ENCODE measurements around the gene IGSF10. TPM values are rescaled to one million over a fixed set of nuclear protein-coding genes. Genes with fewer than 3 reads are reported as not detected.

The IGSF10 gene
- total and polyA plus RNA-seq, 4 donors, result 0.24 to 1.6 (median 0.73) TPM

DNA sequence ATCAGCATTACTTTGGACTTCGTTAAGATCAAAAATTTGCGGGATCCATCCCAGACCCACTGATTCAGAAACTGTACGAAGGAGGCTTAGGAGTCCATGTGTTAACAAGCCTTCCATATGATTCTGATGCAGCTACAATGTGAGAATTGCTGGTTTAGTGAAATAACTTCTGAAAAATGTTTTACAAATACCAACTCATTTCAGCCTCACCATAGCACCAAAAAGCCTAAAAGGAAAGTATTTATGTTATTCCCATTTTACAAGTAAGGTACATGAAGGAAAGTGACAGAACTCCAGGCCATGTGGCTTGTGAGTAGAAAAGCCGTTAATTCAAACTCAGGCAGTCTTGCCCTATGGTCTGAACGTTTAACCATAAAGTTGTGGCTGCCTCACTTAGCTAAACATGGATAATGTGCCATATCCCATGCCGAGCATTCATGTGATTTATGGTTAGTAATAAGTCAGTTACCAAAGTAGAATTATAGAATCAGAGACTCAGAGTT lies 1.5 kb upstream of the IGSF10 start:
- Histone ChIP-seq H3K4me3 (ENCODE audit: low read depth in 1 of 3, low read length in 3 of 3) (no peak overlapping the region), H3K36me3 (ENCODE audit: control insufficient read depth in 4 of 4, insufficient read depth in 3 of 4, low read depth in 1 of 4, low read length in 3 of 4) (no peaks in the 10 kb centered on the region), H3K27ac (ENCODE audit: low read depth in 1 of 2, low read length in 2 of 2) (no peak overlapping the region), H3K4me1 (ENCODE audit: control insufficient read depth in 4 of 4, insufficient read depth in 4 of 4, low read length in 3 of 4) (peaks cover 0 to 7% (median under 1%) of the 10 kb centered on the region in 4 donors), H3K9me3 (ENCODE audit: control insufficient read depth in 4 of 4, low read length in 3 of 4) (no peaks in the 10 kb centered on the region), H3K9ac (ENCODE audit: low read depth in 1 of 2, low read length in 2 of 2) (no peak overlapping the region), H3K27me3 (ENCODE audit: control insufficient read depth in 4 of 4, insufficient read depth in 4 of 4, low read length in 3 of 4) (peaks cover 0 to 7% (median 0%) of the 10 kb centered on the region in 4 donors)
- DNase-seq (ENCODE audit: low spot score), result no peak
- 91% methylated on average over 6 of the region's 6 CpGs for WGBS
- TF ChIP-seq NR2F2 (IDR thresholded peaks at IDR 0.05), result no peak
- no peak for TF ChIP-seq HNF4G (IDR thresholded peaks at IDR 0.05)
- TF ChIP-seq RXRA (IDR thresholded peaks at IDR 0.05), result no peak
- TF ChIP-seq RAD21 (IDR thresholded peaks at IDR 0.05), result no peak
- no peak for TF ChIP-seq GABPA (IDR thresholded peaks at IDR 0.05 in 1 of 2, conservative IDR thresholded peaks at IDR 0.05 in 1 of 2)
- TF ChIP-seq, protein P1, sequence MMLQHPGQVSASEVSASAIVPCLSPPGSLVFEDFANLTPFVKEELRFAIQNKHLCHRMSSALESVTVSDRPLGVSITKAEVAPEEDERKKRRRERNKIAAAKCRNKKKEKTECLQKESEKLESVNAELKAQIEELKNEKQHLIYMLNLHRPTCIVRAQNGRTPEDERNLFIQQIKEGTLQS (IDR thresholded peaks at IDR 0.05), result no peak
- TF ChIP-seq FOXA2 (IDR thresholded peaks at IDR 0.05), result no peak
- TF ChIP-seq, protein P2, sequence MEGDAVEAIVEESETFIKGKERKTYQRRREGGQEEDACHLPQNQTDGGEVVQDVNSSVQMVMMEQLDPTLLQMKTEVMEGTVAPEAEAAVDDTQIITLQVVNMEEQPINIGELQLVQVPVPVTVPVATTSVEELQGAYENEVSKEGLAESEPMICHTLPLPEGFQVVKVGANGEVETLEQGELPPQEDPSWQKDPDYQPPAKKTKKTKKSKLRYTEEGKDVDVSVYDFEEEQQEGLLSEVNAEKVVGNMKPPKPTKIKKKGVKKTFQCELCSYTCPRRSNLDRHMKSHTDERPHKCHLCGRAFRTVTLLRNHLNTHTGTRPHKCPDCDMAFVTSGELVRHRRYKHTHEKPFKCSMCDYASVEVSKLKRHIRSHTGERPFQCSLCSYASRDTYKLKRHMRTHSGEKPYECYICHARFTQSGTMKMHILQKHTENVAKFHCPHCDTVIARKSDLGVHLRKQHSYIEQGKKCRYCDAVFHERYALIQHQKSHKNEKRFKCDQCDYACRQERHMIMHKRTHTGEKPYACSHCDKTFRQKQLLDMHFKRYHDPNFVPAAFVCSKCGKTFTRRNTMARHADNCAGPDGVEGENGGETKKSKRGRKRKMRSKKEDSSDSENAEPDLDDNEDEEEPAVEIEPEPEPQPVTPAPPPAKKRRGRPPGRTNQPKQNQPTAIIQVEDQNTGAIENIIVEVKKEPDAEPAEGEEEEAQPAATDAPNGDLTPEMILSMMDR (IDR thresholded peaks at IDR 0.05; ENCODE audit: low read depth, low read length, missing input control), result no peak
- TF ChIP-seq YY1 (IDR thresholded peaks at IDR 0.05), result no peak
- no peak for TF ChIP-seq SP1 (IDR thresholded peaks at IDR 0.05)

DNA sequence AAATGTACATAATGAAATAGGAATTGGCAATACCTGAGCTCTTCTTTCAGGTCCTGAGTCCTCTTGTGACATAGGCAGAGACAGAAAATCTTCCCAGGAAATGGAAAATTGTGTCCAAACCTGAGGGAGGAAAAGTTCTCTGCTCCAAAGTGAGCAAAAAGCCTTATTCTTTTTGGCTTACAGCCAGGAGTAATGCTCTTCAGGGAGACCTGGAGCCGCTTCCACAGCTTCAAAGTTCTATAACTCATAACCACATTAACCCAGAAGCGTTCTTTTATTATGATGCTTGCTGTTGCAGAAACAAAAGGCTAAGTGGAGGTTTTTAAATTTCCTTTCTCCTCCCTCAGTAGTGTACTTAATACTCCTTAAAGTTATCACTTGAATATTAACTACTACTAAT lies 633 bp downstream of the IGSF10 start:
- Histone ChIP-seq H3K4me1 (ENCODE audit: control insufficient read depth in 4 of 4, insufficient read depth in 4 of 4, low read length in 3 of 4) (peaks cover 0 to 7% (median under 1%) of the 10 kb centered on the region in 4 donors), H3K27ac (ENCODE audit: low read depth in 1 of 2, low read length in 2 of 2) (no peak overlapping the region), H3K4me3 (ENCODE audit: low read depth in 1 of 3, low read length in 3 of 3) (peak overlapping the region in 1 of 3 donors; percentile 53), H3K9ac (ENCODE audit: low read depth in 1 of 2, low read length in 2 of 2) (no peak overlapping the region), H3K9me3 (ENCODE audit: control insufficient read depth in 4 of 4, low read length in 3 of 4) (no peaks in the 10 kb centered on the region), H3K27me3 (ENCODE audit: control insufficient read depth in 4 of 4, insufficient read depth in 4 of 4, low read length in 3 of 4) (peaks cover 0 to 7% (median 0%) of the 10 kb centered on the region in 4 donors), H3K36me3 (ENCODE audit: control insufficient read depth in 4 of 4, insufficient read depth in 3 of 4, low read depth in 1 of 4, low read length in 3 of 4) (no peaks in the 10 kb centered on the region)
- no peak for DNase-seq (ENCODE audit: low spot score)
- WGBS, result 79% methylated on average over 2 of the region's 2 CpGs
- TF ChIP-seq, protein P1 (IDR thresholded peaks at IDR 0.05), result no peak
- TF ChIP-seq SP1 (IDR thresholded peaks at IDR 0.05) (no peak), RXRA (IDR thresholded peaks at IDR 0.05) (no peak), EGR1 (IDR thresholded peaks at IDR 0.05; ENCODE audit: low read depth in 2 of 2) (no peak), TAF1 (conservative IDR thresholded peaks at IDR 0.05) (no peak), HNF4A (conservative IDR thresholded peaks at IDR 0.05) (no peak), JUND (IDR thresholded peaks at IDR 0.05) (no peak), GABPA (IDR thresholded peaks at IDR 0.05 in 1 of 2, conservative IDR thresholded peaks at IDR 0.05 in 1 of 2) (no peak), NR2F2 (IDR thresholded peaks at IDR 0.05) (no peak), FOXA1 (IDR thresholded peaks at IDR 0.05) (no peak), RAD21 (IDR thresholded peaks at IDR 0.05) (no peak), YY1 (IDR thresholded peaks at IDR 0.05) (no peak), FOXA2 (IDR thresholded peaks at IDR 0.05) (no peak)
- TF ChIP-seq, protein P2 (IDR thresholded peaks at IDR 0.05; ENCODE audit: low read depth, low read length, missing input control), result no peak
- TF ChIP-seq, protein P3, sequence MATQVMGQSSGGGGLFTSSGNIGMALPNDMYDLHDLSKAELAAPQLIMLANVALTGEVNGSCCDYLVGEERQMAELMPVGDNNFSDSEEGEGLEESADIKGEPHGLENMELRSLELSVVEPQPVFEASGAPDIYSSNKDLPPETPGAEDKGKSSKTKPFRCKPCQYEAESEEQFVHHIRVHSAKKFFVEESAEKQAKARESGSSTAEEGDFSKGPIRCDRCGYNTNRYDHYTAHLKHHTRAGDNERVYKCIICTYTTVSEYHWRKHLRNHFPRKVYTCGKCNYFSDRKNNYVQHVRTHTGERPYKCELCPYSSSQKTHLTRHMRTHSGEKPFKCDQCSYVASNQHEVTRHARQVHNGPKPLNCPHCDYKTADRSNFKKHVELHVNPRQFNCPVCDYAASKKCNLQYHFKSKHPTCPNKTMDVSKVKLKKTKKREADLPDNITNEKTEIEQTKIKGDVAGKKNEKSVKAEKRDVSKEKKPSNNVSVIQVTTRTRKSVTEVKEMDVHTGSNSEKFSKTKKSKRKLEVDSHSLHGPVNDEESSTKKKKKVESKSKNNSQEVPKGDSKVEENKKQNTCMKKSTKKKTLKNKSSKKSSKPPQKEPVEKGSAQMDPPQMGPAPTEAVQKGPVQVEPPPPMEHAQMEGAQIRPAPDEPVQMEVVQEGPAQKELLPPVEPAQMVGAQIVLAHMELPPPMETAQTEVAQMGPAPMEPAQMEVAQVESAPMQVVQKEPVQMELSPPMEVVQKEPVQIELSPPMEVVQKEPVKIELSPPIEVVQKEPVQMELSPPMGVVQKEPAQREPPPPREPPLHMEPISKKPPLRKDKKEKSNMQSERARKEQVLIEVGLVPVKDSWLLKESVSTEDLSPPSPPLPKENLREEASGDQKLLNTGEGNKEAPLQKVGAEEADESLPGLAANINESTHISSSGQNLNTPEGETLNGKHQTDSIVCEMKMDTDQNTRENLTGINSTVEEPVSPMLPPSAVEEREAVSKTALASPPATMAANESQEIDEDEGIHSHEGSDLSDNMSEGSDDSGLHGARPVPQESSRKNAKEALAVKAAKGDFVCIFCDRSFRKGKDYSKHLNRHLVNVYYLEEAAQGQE (IDR thresholded peaks at IDR 0.05), result no peak
